A549 treated with RU486 at 1 μM for 4 hours (cell line): ENCODE data around the gene OR52E6. TPM values are rescaled to one million over a fixed set of nuclear protein-coding genes. Genes with fewer than 3 reads are reported as not detected.

Source experiments
- total RNA-seq: library from RNA; stranded (reverse); fragments of 200-300 nt; extraction: Qiagen RNA extraction; gene quantifications from 5 replicates; pipeline ENCODE4 v1.2.3, GENCODE V29; 2022; ENCODE audit warnings: low read depth

Gene OR52E6
- total RNA-seq = not detected in 5 replicates

DNA sequence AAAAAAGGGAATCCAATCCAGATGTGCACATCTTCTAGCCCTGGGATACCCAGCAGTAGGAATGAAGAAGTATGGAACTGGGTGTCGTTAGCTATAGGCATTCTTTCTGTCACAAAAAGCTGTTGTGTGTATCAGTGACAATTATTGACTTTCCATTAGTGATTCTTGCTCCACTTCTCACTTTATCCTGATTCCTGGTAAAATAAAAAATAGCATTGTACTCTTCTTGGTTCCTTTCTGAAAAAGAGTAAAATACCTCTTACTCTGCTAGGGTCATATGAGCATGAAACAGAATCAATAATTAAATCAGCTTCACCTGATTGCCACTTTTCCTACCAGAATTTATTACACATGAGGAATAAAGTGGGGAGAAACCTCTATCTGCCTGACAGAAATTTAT lies at the start of gene OR52E6:
TSS of gene OR52E6 (minus strand) at position 101 of the 400 bp plus-strand sequence. CDS start at position 101, 0 bp downstream.

DNA sequence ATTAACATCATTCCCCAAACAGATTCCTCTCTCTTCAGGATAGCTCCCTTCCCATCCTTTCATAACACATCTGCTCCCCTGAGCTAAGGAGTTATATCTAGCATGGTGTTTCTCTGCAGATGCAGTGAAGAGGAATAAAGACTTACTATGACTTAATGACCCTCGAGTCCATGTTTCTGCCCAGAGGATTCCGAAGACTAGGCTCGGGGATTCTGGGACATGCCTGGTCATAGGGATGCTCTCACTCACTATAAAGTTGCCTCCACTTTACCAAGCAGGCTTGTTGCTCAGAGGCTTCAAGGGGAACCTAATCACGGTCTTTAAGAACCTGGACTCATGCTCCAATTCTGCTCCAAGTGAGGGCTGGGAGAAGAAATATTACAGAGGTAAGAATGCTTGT lies 38.6 kb upstream of the OR52E6 start, which contains the start of gene OR52E4:
TSS of gene OR52E4 (plus strand) at position 301 of the 400 bp plus-strand sequence. CDS start 3,664 bp downstream, outside the sequence.

DNA sequence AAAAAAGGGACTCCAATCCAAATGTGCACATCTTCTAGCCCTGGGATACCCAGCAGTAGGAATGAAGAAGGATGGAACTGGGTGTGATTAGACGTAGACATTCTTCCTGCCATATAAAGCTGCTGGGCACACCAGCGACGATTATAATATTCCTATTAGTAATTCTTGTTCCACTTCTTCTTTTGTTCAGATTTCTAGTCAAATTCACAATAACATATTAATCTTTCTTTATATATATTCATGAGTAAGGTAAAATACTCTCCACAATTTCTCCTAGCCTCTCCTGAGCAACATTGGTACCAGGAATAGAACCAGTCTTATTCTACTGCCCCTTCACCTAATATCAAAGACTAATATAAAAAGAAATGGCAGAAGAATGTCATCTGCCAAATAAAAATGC lies 15.9 kb upstream of the OR52E6 start, which contains the start of gene OR52E8:
TSS of gene OR52E8 (minus strand) at position 101 of the 400 bp plus-strand sequence. CDS start at position 101, 0 bp downstream.

GRCh38 chr11:5808500-5809121 lies 33.1 kb downstream of the OR52E6 start, which contains the start of gene OR52N2:
TSS of gene OR52N2 (plus strand) at chr11:5808924. CDS start at chr11:5820336, 11,412 bp downstream.

GRCh38 chr11:5791165-5791564 lies 50.5 kb downstream of the OR52E6 start, which contains the start of gene OR52N1:
TSS of gene OR52N1 (minus strand) at chr11:5791265. CDS start at chr11:5788816, 2,449 bp downstream.

Other genes with a start within 250 kb of the OR52E6 start
- gene TRIM6, start 245.3 kb downstream of the OR52E6 start, total RNA-seq = 8.9 to 13.1 TPM (median 12.4 TPM) in 5 replicates
- gene TRIM34, start 216.9 kb downstream of the OR52E6 start, total RNA-seq = 2.7 to 5.1 TPM (median 3.9 TPM) in 5 replicates
- gene TRIM5, start 156.8 kb downstream of the OR52E6 start, total RNA-seq = 11.8 to 13.5 TPM (median 12.2 TPM) in 5 replicates
- gene TRIM22, start 152.1 kb downstream of the OR52E6 start, total RNA-seq = 0.39 to 1.9 TPM (median 0.85 TPM) in 5 replicates
- gene OR56B1, start 105.4 kb downstream of the OR52E6 start, total RNA-seq = not detected in 5 replicates
- not detected in 5 replicates for gene OR52N4, start 87.7 kb downstream of the OR52E6 start, total RNA-seq
- gene OR52N5, start 58.5 kb downstream of the OR52E6 start, total RNA-seq = not detected in 5 replicates
- not detected in 5 replicates for gene OR52N1, start 50.6 kb downstream of the OR52E6 start, total RNA-seq
- not detected in 5 replicates for gene OR52N2, start 33.0 kb downstream of the OR52E6 start, total RNA-seq
- not detected in 5 replicates for gene OR52E8, start 15.8 kb upstream of the OR52E6 start, total RNA-seq
- gene OR52E4, start 38.7 kb upstream of the OR52E6 start, total RNA-seq = not detected in 5 replicates
- not detected in 5 replicates for gene OR52E5, start 51.3 kb upstream of the OR52E6 start, total RNA-seq
- gene OR56A3, start 100.4 kb upstream of the OR52E6 start, total RNA-seq = not detected in 5 replicates
- not detected in 5 replicates for gene OR56A5, start 126.6 kb upstream of the OR52E6 start, total RNA-seq
- gene OR52L1, start 145.1 kb upstream of the OR52E6 start, total RNA-seq = not detected in 5 replicates
- gene OR56A4, start 165.0 kb upstream of the OR52E6 start, total RNA-seq = not detected in 5 replicates
- gene OR56A1, start 188.9 kb upstream of the OR52E6 start, total RNA-seq = not detected in 5 replicates